ENCODE data around the gene PAQR7. TPM values are rescaled to one million over a fixed set of nuclear protein-coding genes. Genes with fewer than 3 reads are reported as not detected.

The PAQR7 gene
- total RNA-seq, 1 donor from 2014 or later: 12.6 TPM

GRCh38 chr1:25899792-25900191 lies 24.3 kb upstream of the PAQR7 start:
- Histone ChIP-seq H3K4me3 (ENCODE audit: low read depth, low read length) (no peak overlapping the region), H3K36me3 (ENCODE audit: control insufficient read depth, insufficient read depth, low read length) (no peaks in the 10 kb centered on the region), H3K27me3 (ENCODE audit: control insufficient read depth, insufficient read depth, low read length) (no peaks in the 10 kb centered on the region)
- no peak for FAIRE-seq
- DNase-seq (ENCODE audit: low read depth): no peak
- no peak for TF ChIP-seq CTCF (IDR thresholded peaks at IDR 0.05; ENCODE audit: insufficient read depth, low read length, severe bottlenecking)

- FAIRE-seq (no peak), DNase-seq (ENCODE audit: low read depth) (no peak)
- Histone ChIP-seq H3K36me3 (ENCODE audit: control insufficient read depth, insufficient read depth, low read length) (no peaks in the 10 kb centered on the region), H3K27me3 (ENCODE audit: control insufficient read depth, insufficient read depth, low read length) (no peaks in the 10 kb centered on the region), H3K4me3 (ENCODE audit: low read depth, low read length) (no peak overlapping the region)
- no peak for TF ChIP-seq CTCF (IDR thresholded peaks at IDR 0.05; ENCODE audit: insufficient read depth, low read length, severe bottlenecking)
Observed at GRCh38 chr1:25898223-25899015, 22.9 kb upstream of the PAQR7 start.

- DNase-seq (ENCODE audit: low read depth): no peak
- Histone ChIP-seq H3K36me3 (ENCODE audit: control insufficient read depth, insufficient read depth, low read length) (no peaks in the 10 kb centered on the region), H3K27me3 (ENCODE audit: control insufficient read depth, insufficient read depth, low read length) (no peaks in the 10 kb centered on the region), H3K4me3 (ENCODE audit: low read depth, low read length) (no peak overlapping the region)
- no peak for TF ChIP-seq CTCF (IDR thresholded peaks at IDR 0.05; ENCODE audit: insufficient read depth, low read length, severe bottlenecking)
- FAIRE-seq: no peak
Observed at GRCh38 chr1:25897754-25898153, 22.2 kb upstream of the PAQR7 start.

DNA sequence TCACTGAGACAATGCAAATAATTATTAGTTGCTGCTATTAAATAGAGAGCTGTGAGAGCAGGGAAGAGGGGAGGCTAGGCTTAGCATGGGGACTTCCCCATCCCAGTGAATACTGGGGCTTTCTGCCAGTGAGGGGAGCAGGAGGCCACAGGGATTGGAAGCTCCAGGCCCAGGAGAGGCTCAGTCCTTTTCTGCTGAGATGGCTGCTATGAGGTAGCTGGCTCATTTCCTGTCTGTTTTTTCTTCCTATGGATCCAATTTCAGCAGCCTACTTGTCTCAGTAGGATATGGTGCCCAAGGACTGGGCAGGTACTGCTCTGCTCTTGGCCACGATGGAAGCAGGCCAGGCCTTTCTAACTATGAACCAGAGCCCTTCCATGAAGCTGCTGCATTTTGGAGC lies 20.8 kb upstream of the PAQR7 start:
- Histone ChIP-seq H3K27me3 (ENCODE audit: control insufficient read depth, insufficient read depth, low read length) (no peaks in the 10 kb centered on the region), H3K4me3 (ENCODE audit: low read depth, low read length) (no peak overlapping the region), H3K36me3 (ENCODE audit: control insufficient read depth, insufficient read depth, low read length) (no peaks in the 10 kb centered on the region)
- FAIRE-seq (no peak), DNase-seq (ENCODE audit: low read depth) (peak; percentile 62)
- no peak for TF ChIP-seq CTCF (IDR thresholded peaks at IDR 0.05; ENCODE audit: insufficient read depth, low read length, severe bottlenecking)

DNA sequence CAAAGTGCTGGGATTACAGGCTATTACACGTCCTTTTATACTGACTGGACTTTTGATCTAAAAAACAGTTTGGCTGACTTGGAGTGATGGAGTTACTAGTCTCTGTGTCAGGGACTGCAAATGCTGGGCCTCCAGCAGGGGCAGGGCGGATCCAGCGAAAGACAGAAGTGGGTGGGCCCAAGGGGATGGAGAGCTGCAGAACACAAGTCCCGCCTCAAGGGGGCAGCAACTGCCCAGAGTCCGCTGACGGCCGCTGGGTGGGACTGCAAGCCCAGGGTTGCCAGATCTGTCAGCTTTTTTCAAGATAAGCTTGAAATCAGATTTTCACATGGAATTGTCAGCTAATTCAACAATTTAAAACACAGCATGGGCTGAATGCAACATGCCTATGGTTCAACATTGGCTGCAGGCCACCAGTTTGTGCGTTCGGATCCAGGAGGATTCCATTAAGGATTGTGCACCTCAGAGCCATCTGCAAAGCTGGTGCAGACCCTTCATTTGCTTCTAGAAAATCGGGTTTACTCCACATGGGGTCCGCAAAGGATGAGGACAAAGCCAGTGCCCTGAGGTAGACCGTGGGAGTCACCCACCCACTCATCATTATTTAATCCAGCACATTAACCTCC lies 20.0 kb upstream of the PAQR7 start:
- peak; percentile 23 for FAIRE-seq
- peak; percentile 96 for TF ChIP-seq CTCF (IDR thresholded peaks at IDR 0.05; ENCODE audit: insufficient read depth, low read length, severe bottlenecking)

More for the DNA sequence above, 20.0 kb upstream of the PAQR7 start:
- no peaks in the 10 kb centered on the region for H3K27me3 ChIP-seq (ENCODE audit: control insufficient read depth, insufficient read depth, low read length)
- DNase-seq (ENCODE audit: low read depth): peak; percentile 81
- H3K36me3 ChIP-seq (ENCODE audit: control insufficient read depth, insufficient read depth, low read length): no peaks in the 10 kb centered on the region
- no peak overlapping the region for H3K4me3 ChIP-seq (ENCODE audit: low read depth, low read length)
